Breast epithelium (tissue), 3 donors: ENCODE data around the gene LRRC4C.

Experiments
- CTCF ChIP-seq, 3 donors: fragments of 450-650 bp; IDR thresholded peaks; one replicate each; pipeline ENCODE4 v1.5.1; 2016 to 2017; ENCODE audit warnings: antibody characterized with exemption in 3 of 3, mild to moderate bottlenecking in 3 of 3, moderate library complexity in 3 of 3
- POLR2A ChIP-seq: fragments of 450-650 bp; IDR thresholded peaks from one replicate; pipeline ENCODE4 v1.6.1; 2016; ENCODE audit warnings: antibody characterized with exemption, mild to moderate bottlenecking, moderate library complexity
- POLR2AphosphoS5 ChIP-seq, 3 donors: sonication (generic); formaldehyde crosslinking; IDR thresholded peaks; one replicate each; pipeline ENCODE4 v1.6.1; 2017; ENCODE audit warnings: antibody characterized with exemption in 3 of 3

- TF ChIP-seq POLR2A (no peak), CTCF (IDR thresholded peaks at IDR 0.05) (no peak), POLR2AphosphoS5 (IDR thresholded peaks at IDR 0.05) (no peak)
These were observed 414.2 kb downstream of the LRRC4C start for GRCh38 chr11:41045266-41045665.
